ENCODE data around the gene EML6. TPM values are rescaled to one million over a fixed set of nuclear protein-coding genes. Genes with fewer than 3 reads are reported as not detected.
A peak's percentile ranks its signal among the peaks of the same experiment; 100 is the strongest.

Gene EML6
- total RNA-seq, 1 donor = 0.73 TPM

DNA sequence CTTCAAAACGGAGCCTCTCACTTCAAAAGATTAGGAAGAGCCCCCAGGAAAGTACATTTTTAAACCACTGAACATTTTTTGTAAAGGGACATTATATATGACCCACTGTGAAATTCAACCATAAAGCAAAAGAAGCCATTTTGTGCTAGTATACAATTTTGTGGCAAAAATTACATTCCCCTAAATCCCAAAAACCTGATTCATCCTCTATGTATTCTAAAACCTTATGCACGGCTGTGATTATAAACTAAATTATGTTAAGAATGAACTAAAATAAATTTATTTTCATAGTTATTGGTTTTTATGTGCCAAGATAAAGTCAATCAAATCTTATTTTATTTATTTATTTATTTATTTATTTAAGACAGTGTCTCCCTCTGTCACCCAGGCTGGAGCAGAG is 278.3 kb downstream of the EML6 start:
- Histone ChIP-seq H3K9me3 (ENCODE audit: low read depth, low read length) (no peaks in the 10 kb centered on the region), H3K4me1 (ENCODE audit: insufficient read depth, low read length) (peaks cover 13% of the 10 kb centered on the region), H3K27me3 (ENCODE audit: insufficient read depth, low read length) (no peaks in the 10 kb centered on the region), H3K4me3 (ENCODE audit: low read length) (no peak overlapping the region)

DNA sequence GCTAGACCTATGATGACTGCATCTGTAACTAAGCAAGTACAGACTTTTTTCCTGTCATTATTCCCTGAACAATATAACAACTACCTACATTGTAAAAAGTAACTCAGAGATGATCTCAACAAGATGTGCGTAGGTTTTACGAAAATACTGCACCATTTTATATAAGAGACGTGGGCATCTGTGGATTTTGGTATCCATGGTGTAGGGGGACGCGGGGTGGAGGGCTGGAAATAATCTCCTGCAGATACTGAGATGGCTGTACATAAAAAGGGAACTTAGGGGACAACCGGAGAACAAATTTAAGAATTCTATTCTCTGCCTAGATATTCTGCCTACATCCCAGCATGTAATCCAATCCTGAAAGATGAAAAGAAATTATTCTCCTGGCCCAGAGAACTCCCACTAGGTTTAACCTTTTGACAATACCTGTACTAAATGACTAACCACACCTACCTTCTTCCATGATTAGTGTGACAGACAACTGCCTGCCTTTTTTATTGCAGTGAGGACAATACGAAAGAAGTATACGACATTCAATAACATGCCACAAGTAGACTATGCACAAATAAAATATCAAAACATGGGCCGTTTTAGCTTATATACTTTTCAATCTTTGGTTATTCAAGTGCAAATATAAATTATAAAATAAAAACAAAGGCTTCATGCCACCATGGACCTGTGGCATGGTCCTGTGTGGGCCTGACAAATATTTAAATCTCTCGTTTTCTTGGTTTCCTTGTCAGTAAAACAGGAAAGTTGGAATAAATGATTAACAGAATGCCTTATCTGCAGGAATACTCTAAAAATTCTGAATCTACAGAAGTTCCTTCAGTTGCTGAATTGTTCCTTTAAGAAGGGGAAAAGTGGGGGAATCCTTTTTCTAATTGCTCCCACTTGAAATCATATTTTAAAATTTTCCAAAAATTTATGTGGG is 280.5 kb downstream of the EML6 start:
- Histone ChIP-seq H3K4me3 (ENCODE audit: low read length) (no peak overlapping the region), H3K9me3 (ENCODE audit: low read depth, low read length) (no peaks in the 10 kb centered on the region), H3K27me3 (ENCODE audit: insufficient read depth, low read length) (no peaks in the 10 kb centered on the region), H3K4me1 (ENCODE audit: insufficient read depth, low read length) (peaks cover 16% of the 10 kb centered on the region)

DNA sequence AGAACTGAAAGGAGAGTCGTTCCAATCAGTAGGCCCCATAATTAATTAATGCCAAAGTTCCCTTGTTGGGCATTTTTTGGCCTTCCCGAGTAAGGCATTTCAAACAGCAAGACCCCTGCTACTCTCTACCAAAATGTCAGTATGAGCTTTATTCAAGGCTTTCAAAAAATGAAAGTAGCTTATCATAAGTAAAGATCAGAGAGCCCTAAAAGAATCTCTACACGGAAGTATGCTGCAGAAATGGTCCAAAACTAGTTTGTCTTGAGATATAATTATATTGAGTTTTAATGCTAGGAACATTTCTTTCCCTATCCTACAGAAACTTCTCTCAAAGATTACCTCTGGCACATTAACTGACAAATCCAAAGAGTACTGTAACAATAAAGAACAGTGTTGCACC is 282.8 kb downstream of the EML6 start:
- H3K4me1 ChIP-seq (ENCODE audit: insufficient read depth, low read length) = peaks cover 25% of the 10 kb centered on the region
- H3K4me3 ChIP-seq (ENCODE audit: low read length) = no peak overlapping the region

DNA sequence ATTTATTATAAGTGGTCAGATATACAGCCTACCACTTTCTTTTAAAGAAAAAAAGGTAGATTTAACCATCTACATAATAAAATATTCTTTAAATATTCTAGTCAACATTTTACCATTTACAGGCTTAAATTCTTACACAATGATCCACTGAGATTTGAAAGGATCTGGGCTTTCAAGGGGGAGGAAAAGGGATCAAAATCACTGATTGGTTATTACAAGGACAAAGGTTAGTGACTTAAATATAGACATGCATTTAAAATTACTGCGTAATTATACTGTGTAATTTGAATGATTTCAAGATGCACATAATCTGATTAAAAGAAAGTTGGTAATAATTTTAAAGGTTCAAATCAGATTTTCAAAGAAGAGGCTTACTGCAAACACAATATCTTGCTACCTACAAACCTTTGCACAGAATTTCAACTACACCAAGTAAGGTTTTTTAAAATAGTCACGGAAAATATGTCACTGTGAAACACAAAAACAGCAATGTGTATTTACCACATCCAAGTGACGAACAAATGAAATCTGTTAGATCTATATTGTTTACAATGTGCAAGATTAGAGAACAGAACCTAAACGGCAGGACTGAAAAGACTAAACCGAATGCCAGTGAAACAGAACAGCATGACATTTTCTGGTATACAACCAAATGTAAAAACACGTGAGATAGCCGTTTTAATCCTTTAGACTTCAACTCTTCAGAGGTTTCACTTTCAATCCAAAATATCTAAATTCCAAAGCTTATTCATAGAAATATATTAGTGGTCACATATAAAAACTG is 286.0 kb downstream of the EML6 start:
- H3K9me3 ChIP-seq (ENCODE audit: low read depth, low read length) = no peaks in the 10 kb centered on the region
- peaks cover 29% of the 10 kb centered on the region for H3K4me1 ChIP-seq (ENCODE audit: insufficient read depth, low read length)
- H3K27me3 ChIP-seq (ENCODE audit: insufficient read depth, low read length) = no peaks in the 10 kb centered on the region
- peak overlapping the region; percentile 24 for H3K4me3 ChIP-seq (ENCODE audit: low read length)

More for the DNA sequence above, 282.8 kb downstream of the EML6 start:
- no peaks in the 10 kb centered on the region for H3K27me3 ChIP-seq (ENCODE audit: insufficient read depth, low read length)
- no peaks in the 10 kb centered on the region for H3K9me3 ChIP-seq (ENCODE audit: low read depth, low read length)

DNA sequence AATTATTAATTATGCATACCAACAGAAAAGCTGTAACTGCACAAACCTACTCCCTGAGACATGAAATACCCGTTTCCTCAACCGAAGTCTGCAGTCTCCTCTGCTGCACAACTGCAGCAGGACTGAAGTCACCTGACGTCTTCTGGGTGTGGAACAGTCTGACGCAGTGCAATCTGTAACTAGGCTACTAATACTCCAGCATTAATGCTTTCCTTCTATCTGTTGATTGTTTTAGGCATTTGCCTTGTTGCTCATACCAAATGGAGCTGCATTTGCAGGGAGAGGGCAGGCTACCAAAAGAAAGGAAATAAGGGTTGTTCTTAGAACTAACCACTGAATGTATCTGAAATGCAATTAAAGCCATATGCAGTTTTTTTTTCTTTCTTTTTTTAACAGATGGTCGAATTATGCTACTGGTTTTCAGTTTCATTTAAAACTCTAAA is 286.7 kb downstream of the EML6 start:
- Histone ChIP-seq H3K27me3 (ENCODE audit: insufficient read depth, low read length) (no peaks in the 10 kb centered on the region), H3K4me1 (ENCODE audit: insufficient read depth, low read length) (peaks cover 29% of the 10 kb centered on the region), H3K4me3 (ENCODE audit: low read length) (peak overlapping the region; percentile 24), H3K9me3 (ENCODE audit: low read depth, low read length) (no peaks in the 10 kb centered on the region)

DNA sequence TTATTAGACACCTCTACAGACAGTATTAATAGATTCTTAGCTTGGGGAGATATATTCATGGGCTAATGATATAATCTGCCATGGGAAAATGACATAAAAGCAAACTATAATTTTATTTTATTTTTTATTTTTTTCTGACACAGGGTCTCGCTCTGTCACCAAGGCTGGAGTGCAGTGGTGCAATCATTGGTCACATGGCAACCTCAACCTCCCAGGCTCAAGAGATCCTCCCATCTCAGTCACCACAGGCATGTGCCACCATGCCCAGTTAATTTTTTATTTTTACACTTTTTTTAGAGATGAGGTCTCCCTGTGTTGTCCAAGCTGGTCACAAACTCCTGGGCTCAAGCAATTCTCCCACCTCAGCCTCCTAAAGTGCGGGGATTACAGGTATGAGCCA is 287.5 kb downstream of the EML6 start:
- Histone ChIP-seq H3K4me1 (ENCODE audit: insufficient read depth, low read length) (peaks cover 29% of the 10 kb centered on the region), H3K27me3 (ENCODE audit: insufficient read depth, low read length) (no peaks in the 10 kb centered on the region), H3K4me3 (ENCODE audit: low read length) (no peak overlapping the region), H3K9me3 (ENCODE audit: low read depth, low read length) (no peaks in the 10 kb centered on the region)

DNA sequence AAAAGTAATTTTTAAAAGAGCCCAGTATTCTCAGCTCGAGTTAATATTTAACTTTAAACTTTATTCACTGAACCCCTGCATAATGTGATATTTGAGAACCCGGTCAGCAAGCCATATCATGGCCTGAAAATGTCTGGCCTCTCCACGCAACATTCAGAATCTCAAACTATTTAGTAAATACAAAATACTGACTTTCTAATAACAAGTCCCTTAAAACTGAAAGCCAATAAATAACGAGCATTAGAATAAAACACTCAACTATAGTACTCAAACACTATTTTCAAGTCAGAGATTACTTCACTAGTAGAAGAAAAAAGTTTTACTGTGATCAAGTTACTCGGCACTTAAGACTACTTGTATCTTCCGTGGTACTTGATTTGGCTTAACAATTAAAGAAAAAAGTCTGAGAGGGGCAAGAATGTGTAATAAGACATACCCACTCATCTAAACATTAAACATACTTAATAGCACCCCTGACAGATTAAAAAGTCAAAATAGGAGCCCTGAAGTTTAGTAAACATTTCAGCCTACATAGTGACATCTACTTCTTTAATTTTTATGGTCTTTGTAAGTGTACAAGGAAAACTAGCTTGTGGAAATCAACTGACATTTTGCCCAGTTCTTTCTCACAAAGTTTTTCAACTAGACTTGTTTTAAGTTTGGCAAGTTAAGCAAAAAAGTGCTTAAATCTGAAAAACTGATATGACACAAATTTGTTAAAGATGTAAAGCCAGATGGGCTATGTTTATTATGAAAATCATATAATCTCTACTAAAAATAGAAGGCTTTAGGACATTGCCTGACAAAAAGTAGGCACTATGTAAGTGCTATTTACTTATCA is 288.6 kb downstream of the EML6 start:
- Histone ChIP-seq H3K27me3 (ENCODE audit: insufficient read depth, low read length) (no peaks in the 10 kb centered on the region), H3K9me3 (ENCODE audit: low read depth, low read length) (no peaks in the 10 kb centered on the region), H3K4me3 (ENCODE audit: low read length) (no peak overlapping the region), H3K4me1 (ENCODE audit: insufficient read depth, low read length) (peaks cover 23% of the 10 kb centered on the region)

DNA sequence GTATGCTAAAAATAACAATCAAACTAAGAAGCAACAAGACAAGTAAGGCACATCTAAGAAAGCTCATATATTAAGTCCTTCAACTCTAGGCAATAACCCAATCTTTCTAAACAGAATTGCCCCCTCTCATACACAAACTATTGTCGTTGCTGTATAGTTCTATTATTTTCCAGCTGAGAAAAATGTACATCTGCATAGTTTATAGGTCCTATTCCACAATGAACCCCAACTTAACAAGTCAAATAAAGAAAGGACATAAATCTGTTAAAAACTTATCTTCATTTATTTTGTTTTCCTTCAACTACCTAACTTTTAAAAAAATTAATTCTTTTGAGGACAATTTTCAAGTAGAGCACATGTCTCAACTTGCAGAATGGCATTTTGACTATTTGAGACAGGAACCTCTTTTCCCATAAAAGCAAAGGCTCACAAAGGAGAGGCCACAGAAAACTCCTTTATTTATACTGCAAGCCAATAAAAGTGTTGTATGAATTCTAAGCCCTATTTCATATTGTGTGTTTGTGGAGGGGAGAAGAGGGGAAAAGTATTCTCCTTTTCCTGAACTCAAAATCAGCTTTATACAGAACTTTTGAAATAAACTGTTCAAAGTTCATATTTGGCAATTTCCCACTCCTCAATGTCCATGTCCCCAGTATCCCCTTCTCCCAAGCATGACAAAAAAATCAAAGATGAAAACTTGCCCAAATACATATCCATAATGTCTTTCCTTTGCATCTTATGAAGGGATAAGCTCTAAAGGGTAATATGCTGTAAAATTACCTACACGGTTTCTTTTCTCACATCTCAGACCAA is 289.4 kb downstream of the EML6 start:
- Histone ChIP-seq H3K4me3 (ENCODE audit: low read length) (no peak overlapping the region), H3K4me1 (ENCODE audit: insufficient read depth, low read length) (peaks cover 22% of the 10 kb centered on the region), H3K27me3 (ENCODE audit: insufficient read depth, low read length) (no peaks in the 10 kb centered on the region), H3K9me3 (ENCODE audit: low read depth, low read length) (no peaks in the 10 kb centered on the region)

DNA sequence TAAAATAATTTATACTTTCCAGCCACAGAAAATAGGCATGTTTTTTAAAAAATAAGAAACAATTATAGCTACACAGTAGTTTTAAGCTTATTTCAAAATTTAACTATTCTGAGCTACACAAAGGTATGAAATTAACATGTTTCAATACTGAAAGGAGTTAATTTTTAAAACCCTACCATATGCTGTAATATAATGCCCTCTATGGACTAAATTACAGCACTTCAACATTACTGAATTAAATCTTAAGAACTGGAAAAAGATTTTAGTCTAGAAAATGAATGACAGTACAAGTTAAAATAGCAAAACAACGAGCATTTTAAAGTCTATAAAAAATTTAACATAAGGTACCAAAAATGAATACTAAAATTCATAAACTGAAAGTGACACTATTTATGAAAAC is 290.5 kb downstream of the EML6 start:
- Histone ChIP-seq H3K9me3 (ENCODE audit: low read depth, low read length) (no peaks in the 10 kb centered on the region), H3K27me3 (ENCODE audit: insufficient read depth, low read length) (no peaks in the 10 kb centered on the region), H3K4me3 (ENCODE audit: low read length) (no peak overlapping the region), H3K4me1 (ENCODE audit: insufficient read depth, low read length) (peaks cover 27% of the 10 kb centered on the region)

DNA sequence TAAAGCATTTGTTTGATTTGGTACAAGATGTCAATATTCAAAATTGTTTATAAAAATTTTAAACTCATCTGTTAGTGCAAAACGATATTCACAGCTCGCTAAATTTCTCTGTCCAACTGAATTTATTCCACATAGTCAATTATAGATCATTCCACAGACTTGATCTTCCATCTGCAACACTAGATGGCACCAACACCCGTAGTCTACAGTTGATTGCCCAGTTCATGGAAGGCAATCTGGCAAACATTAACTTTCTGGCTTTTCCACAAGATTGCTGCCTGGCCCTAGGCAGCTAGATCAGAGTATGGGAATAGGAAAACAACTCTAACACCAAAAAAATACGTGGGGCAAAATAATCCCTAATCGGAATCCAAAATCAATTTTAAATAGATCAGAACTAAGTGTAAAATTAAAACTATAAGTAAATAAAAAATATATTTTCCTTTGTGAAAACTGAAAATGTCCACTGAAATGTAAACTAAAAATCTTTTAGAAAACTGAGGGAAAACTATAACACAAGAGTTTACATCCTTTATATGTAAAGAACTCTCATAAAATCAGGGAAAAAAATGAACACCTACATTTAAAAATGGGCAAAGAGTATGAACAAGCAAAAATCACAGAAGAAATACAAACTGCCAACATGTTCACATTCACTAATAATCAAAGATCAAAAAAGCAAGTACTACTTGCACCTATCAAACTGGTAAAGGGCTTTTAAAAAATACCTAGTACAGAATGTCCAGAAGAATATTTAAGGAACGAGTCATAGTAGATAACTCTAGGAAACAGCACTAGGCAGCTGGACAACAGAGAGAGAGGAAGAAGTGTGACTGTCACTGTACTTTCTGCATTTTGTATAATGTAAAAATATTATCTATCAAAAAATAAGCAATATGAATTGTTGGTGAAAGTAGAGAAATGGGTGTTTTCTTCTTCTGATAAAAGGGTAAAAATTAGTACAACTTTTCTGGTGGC is 291.8 kb downstream of the EML6 start:
- Histone ChIP-seq H3K9me3 (ENCODE audit: low read depth, low read length) (no peaks in the 10 kb centered on the region), H3K27me3 (ENCODE audit: insufficient read depth, low read length) (no peaks in the 10 kb centered on the region), H3K4me1 (ENCODE audit: insufficient read depth, low read length) (peaks cover 31% of the 10 kb centered on the region), H3K4me3 (ENCODE audit: low read length) (no peak overlapping the region)

DNA sequence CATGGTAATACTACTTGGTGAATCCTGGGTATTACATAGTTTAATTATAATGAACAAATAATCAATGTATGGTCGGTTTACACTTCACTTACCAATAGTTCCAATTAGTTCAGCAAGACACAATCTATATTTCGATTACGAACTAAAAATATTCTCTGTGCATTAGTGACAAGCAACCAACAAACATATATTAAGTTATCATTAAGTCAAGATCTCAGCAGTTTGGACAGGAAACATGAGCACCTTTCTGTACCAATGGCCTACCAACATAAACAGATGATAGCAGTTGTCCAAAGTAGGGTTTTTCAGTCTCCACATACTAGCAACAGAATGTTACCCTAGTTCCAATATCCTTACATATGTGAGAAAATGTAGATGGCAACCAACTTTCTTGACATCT is 294.0 kb downstream of the EML6 start:
- Histone ChIP-seq H3K9me3 (ENCODE audit: low read depth, low read length) (no peaks in the 10 kb centered on the region), H3K4me1 (ENCODE audit: insufficient read depth, low read length) (peaks cover 40% of the 10 kb centered on the region), H3K4me3 (ENCODE audit: low read length) (no peak overlapping the region), H3K27me3 (ENCODE audit: insufficient read depth, low read length) (no peaks in the 10 kb centered on the region)

DNA sequence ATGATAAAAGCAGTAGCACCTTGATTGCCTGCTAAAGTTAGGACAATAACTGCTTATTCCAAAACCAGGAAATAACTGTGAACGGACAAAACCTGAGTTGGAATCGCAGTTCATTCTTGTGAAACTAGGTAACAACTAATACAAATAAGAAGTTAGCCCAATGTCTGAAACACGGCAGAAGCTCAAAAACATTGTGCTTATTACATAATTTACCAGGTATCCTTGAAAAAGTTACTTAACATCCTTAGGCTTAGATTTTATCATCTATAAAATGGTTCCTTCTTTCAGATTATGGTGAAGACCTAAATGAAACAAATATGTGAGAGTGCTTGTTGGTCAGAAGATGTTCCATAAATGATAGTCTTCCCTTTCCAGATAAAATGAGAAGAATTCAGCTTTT is 294.4 kb downstream of the EML6 start:
- H3K27me3 ChIP-seq (ENCODE audit: insufficient read depth, low read length) = no peaks in the 10 kb centered on the region
- no peaks in the 10 kb centered on the region for H3K9me3 ChIP-seq (ENCODE audit: low read depth, low read length)
- H3K4me1 ChIP-seq (ENCODE audit: insufficient read depth, low read length) = peaks cover 45% of the 10 kb centered on the region
- H3K4me3 ChIP-seq (ENCODE audit: low read length) = no peak overlapping the region

DNA sequence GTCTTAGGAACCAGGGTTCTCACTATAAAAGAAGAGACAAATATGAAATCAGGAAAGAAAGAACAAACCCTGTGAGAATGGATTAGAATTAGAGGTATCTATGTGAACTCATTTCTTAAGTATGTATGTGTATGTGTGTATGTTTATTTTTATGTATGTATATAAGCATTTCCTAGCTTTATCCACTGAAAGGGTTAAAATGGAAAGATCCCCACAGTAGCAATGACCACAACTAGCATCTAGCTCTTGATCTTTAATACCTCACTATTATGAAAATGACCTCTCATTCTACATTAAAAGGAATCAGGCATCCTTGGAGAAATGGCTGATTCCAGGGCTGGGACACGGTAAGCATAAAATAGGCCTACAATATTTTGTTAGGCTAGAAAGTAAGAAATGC is 295.2 kb downstream of the EML6 start:
- Histone ChIP-seq H3K9me3 (ENCODE audit: low read depth, low read length) (no peaks in the 10 kb centered on the region), H3K4me3 (ENCODE audit: low read length) (no peak overlapping the region), H3K4me1 (ENCODE audit: insufficient read depth, low read length) (peaks cover 52% of the 10 kb centered on the region), H3K27me3 (ENCODE audit: insufficient read depth, low read length) (no peaks in the 10 kb centered on the region)

Data from mononuclear cell (primary cell).